Sigmoid colon (tissue), 3 donors: ENCODE measurements around the gene TLR10.

ENCODE experiments used
- CTCF ChIP-seq, 4 experiments: fragments of 450-650 bp in 3 of 4; fragments of 200-600 bp in 1 of 4; IDR thresholded peaks; one replicate each; pipeline ENCODE4 v1.5.1; 2016 to 2019; ENCODE audit warnings: antibody characterized with exemption in 4 of 4, mild to moderate bottlenecking in 3 of 4, moderate library complexity in 2 of 4
- POLR2A ChIP-seq, 2 donors: fragments of 450-650 bp; IDR thresholded peaks; one replicate each; pipeline ENCODE4 v1.6.1; 2016; ENCODE audit warnings: antibody characterized with exemption in 2 of 2, mild to moderate bottlenecking in 2 of 2, moderate library complexity in 2 of 2

GRCh38 chr4:38723114-38723513 is 59.7 kb downstream of the TLR10 start:
- TF ChIP-seq POLR2A (IDR thresholded peaks at IDR 0.05) (no peak), CTCF (IDR thresholded peaks at IDR 0.05) (no peak)
